A673 (cell line): Measurements from ENCODE around the gene LUZP2. TPM values are rescaled to one million over a fixed set of nuclear protein-coding genes. Genes with fewer than 3 reads are reported as not detected.

Experiments used
- BruUV-seq: library from RNA; stranded (reverse); fragments of 400-500 nt; replicated peaks from 2 replicates; lab custom pipeline; 2021; lab: Mats Ljungman, UMichigan
- CTCF ChIA-PET: fragments of 300-600 bp; sonication (Branson Sonifier 250); formaldehyde crosslinking; loops from one replicate; lab custom pipeline; 2022; ENCODE audit warnings: antibody characterized with exemption; lab: Charles Lee
- POLR2A ChIA-PET: fragments of 300-600 bp; sonication (Branson Sonifier 250); formaldehyde crosslinking; loops from one replicate; lab custom pipeline; 2022; ENCODE audit warnings: antibody characterized with exemption; ENCODE audit not compliant: low non-redundant PET; lab: Charles Lee
- DNase-seq: peaks from one replicate; pipeline ENCODE4 v3.0.0-alpha.2; 2015; ENCODE audit warnings: low spot score
- H3K27ac ChIP-seq: fragments of 200-600 bp; sonication (generic); 2 replicates; pipeline ENCODE4 v1.5.1; 2016; ENCODE audit warnings: mixed run types, low read depth, mild to moderate bottlenecking, mixed read lengths, antibody characterized with exemption, low read length; ENCODE audit not compliant: poor library complexity, severe bottlenecking
- H3K27me3 ChIP-seq: fragments of 200-600 bp; sonication (generic); replicated peaks from 2 replicates; pipeline ENCODE4 v1.6.1; 2017; ENCODE audit warnings: mixed run types, low read depth, mild to moderate bottlenecking, mixed read lengths, antibody characterized with exemption, low read length; ENCODE audit not compliant: insufficient read depth, poor library complexity
- H3K36me3 ChIP-seq: fragments of 200-600 bp; sonication (generic); 2 replicates; pipeline ENCODE4 v1.6.1; 2016; ENCODE audit warnings: mixed run types, mild to moderate bottlenecking, mixed read lengths, antibody characterized with exemption, low read length; ENCODE audit not compliant: insufficient read depth, poor library complexity, severe bottlenecking
- H3K4me1 ChIP-seq: fragments of 200-600 bp; sonication (generic); 2 replicates; pipeline ENCODE4 v1.6.1; 2017; ENCODE audit warnings: mixed run types, mild to moderate bottlenecking, mixed read lengths, antibody characterized with exemption, low read length; ENCODE audit not compliant: insufficient read depth, poor library complexity, severe bottlenecking
- H3K4me3 ChIP-seq: fragments of 200-600 bp; sonication (generic); 2 replicates; pipeline ENCODE4 v1.5.1; 2016; ENCODE audit warnings: low read depth, mixed run types, mild to moderate bottlenecking, mixed read lengths, low read length; ENCODE audit not compliant: poor library complexity, severe bottlenecking
- H3K9me3 ChIP-seq: fragments of 200-600 bp; sonication (generic); 2 replicates; pipeline ENCODE4 v1.6.1; 2016; ENCODE audit warnings: mixed run types, low read depth, mild to moderate bottlenecking, mixed read lengths, antibody characterized with exemption, low read length; ENCODE audit not compliant: poor library complexity, severe bottlenecking
- EZH2 ChIP-seq: fragments of 200-600 bp; sonication (generic); IDR thresholded peaks from 2 replicates; pipeline ENCODE4 v1.6.1; 2017; ENCODE audit warnings: borderline replicate concordance, low read depth, mild to moderate bottlenecking, mixed read lengths, antibody characterized with exemption, low read length; ENCODE audit not compliant: poor library complexity, severe bottlenecking
- intact Hi-C: fragments of 100-400 bp; cut with micrococcal nuclease; formaldehyde crosslinking; loops from one replicate; pipeline ENCODE4 v1.10.0; 2022; ENCODE audit not compliant: unreplicated experiment
- total RNA-seq: library from RNA; stranded (reverse); gene quantifications from 2 replicates; pipeline ENCODE4 v1.2.3, GENCODE V29; 2021
- TF ChIP-seq, protein P1 (sequence below): fragments of 300-800, 200-600 bp; sonication (generic); conservative IDR thresholded peaks from 2 replicates; pipeline ENCODE4 v1.5.1; 2017; ENCODE audit warnings: low read depth, mild to moderate bottlenecking, antibody characterized with exemption, low read length, moderate library complexity, mixed read lengths

The LUZP2 gene
- total RNA-seq, 1 experiment from 2014 or later, result 0.15 TPM

- no peak for DNase-seq
- Histone ChIP-seq H3K36me3 (no peaks in the 10 kb centered on the region), H3K27me3 (no peaks in the 10 kb centered on the region), H3K4me1 (no peaks in the 10 kb centered on the region), H3K9me3 (no peaks in the 10 kb centered on the region), H3K27ac (no peak overlapping the region), H3K4me3 (no peak overlapping the region)
- no peak for TF ChIP-seq EZH2
- TF ChIP-seq, protein P1, sequence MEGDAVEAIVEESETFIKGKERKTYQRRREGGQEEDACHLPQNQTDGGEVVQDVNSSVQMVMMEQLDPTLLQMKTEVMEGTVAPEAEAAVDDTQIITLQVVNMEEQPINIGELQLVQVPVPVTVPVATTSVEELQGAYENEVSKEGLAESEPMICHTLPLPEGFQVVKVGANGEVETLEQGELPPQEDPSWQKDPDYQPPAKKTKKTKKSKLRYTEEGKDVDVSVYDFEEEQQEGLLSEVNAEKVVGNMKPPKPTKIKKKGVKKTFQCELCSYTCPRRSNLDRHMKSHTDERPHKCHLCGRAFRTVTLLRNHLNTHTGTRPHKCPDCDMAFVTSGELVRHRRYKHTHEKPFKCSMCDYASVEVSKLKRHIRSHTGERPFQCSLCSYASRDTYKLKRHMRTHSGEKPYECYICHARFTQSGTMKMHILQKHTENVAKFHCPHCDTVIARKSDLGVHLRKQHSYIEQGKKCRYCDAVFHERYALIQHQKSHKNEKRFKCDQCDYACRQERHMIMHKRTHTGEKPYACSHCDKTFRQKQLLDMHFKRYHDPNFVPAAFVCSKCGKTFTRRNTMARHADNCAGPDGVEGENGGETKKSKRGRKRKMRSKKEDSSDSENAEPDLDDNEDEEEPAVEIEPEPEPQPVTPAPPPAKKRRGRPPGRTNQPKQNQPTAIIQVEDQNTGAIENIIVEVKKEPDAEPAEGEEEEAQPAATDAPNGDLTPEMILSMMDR, result no peak
- intact Hi-C loops, result no loop called here
- ChIA-PET POLR2A (no interaction called here), CTCF (no interaction called here)
- no TSS peak for BruUV-seq
These were observed 406.7 kb downstream of the LUZP2 start for GRCh38 chr11:24903555-24903954.

DNA sequence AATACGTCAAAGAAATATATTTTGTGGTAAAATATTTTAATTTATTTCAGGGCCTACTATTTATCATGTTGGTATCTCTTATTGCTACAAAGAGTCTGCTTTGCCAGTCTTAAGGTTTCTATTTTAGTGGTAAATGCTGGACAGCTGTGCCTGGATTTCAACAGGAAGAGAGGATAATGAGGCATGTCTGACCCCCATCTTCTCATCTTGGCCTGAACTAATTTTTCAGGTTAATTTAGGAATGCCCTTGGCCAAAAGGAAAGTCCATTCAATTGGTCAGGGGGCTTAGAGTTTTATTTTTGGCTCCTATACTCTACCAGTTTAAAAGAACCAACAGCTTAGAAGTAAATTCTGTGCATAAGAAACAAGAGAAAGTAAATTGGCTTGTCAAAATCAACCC, 428.2 kb downstream of the LUZP2 start:
- no TSS peak for BruUV-seq
- TF ChIP-seq EZH2, result no peak
- TF ChIP-seq, protein P1, result no peak
- ChIA-PET CTCF (no interaction called here), POLR2A (no interaction called here)
- no peak overlapping the region for H3K4me3 ChIP-seq
- no peaks in the 10 kb centered on the region for H3K9me3 ChIP-seq
- H3K27ac ChIP-seq, result no peak overlapping the region
- no peaks in the 10 kb centered on the region for H3K4me1 ChIP-seq
- no peak for DNase-seq
- no peaks in the 10 kb centered on the region for H3K27me3 ChIP-seq
- no peaks in the 10 kb centered on the region for H3K36me3 ChIP-seq
- intact Hi-C loops, result no loop called here

GRCh38 chr11:24932110-24933000, 435.5 kb downstream of the LUZP2 start:
- no peak for TF ChIP-seq EZH2
- TF ChIP-seq, protein P1, result no peak
- Histone ChIP-seq H3K4me1 (no peaks in the 10 kb centered on the region), H3K27ac (no peak overlapping the region), H3K9me3 (peaks cover 4% of the 10 kb centered on the region), H3K4me3 (no peak overlapping the region), H3K27me3 (no peaks in the 10 kb centered on the region), H3K36me3 (no peaks in the 10 kb centered on the region)
- intact Hi-C loops, result no loop called here
- ChIA-PET CTCF (no interaction called here), POLR2A (no interaction called here)
- no TSS peak for BruUV-seq
- no peak for DNase-seq
